ENCODE results near the gene PAX8.

DNA sequence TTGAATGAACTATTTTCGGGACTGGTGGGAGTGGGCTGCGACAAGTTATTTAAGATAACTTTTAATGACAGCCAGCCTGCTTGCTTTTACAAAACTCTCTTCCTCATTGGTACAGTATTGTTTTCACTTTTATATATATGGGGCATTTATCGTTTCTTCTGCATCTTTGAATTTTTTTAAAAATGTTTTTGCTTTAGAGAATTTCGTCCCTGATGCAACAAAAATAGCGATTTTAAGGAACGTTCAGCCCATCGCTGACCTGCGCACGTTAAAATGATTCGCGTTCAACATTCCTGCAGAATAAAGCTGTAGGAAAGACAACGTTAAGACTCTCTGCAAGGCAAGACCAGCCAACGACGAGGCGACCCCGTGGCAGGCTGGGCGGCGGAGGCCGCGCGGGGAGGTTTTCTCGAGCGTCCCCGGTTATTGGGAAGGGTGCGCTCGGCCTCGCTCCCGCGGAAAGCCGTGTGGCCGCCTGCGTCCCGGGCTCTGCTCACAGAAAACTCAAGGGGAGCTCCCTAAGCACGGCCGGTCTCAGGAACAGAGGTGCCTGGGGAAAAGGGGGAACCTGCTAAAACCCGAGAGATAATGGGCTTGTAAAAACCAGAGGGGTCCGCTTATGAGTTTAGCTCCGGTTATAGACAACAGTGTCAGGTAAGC, 3.0 kb downstream of the PAX8 start:
- TF ChIP-seq POLR2A (IDR thresholded peaks at IDR 0.05; ENCODE audit: low read depth, low read length) (no peak), POLR2AphosphoS5 (IDR thresholded peaks at IDR 0.05; ENCODE audit: low read depth, low read length) (no peak), TAF1 (IDR thresholded peaks at IDR 0.05; ENCODE audit: borderline replicate concordance, low read depth, low read length) (no peak)

Data from GM12892 (cell line).